Right ventricle myocardium superior (tissue), 1 donor: Measurements from ENCODE around the gene NOTCH3. TPM values are rescaled to one million over a fixed set of nuclear protein-coding genes. Genes with fewer than 3 reads are reported as not detected.
A peak's percentile ranks its signal among the peaks of the same experiment; 100 is the strongest.

ENCODE experiments used
- ATAC-seq: fragments of 200-7000 bp; cut with Tn5 transposase; one replicate; pipeline ENCODE4 v1.9.1; 2020; ENCODE audit warnings: mild to moderate bottlenecking; ENCODE audit not compliant: poor library complexity
- DNase-seq: peaks from one replicate; pipeline ENCODE4 v3.0.0-alpha.2; 2020
- intact Hi-C: fragments of 100-400 bp; cut with DNase I; formaldehyde crosslinking; loops from one replicate; pipeline ENCODE4 v1.11.2; 2022
- total RNA-seq: library from RNA; stranded (reverse); fragmentation: NEBNext Ultra II Directional; extraction: Animal tissue kit (Norgen Biotek cat#: 25700); gene quantifications from one replicate; pipeline ENCODE4 v1.2.1, GENCODE V29; 2021
- donor health status: DM: no; HTN: yes; CAD: no; lungs with severe emphysema.

The NOTCH3 gene
- total RNA-seq, 1 donor from 2014 or later, result 25.0 TPM

DNA sequence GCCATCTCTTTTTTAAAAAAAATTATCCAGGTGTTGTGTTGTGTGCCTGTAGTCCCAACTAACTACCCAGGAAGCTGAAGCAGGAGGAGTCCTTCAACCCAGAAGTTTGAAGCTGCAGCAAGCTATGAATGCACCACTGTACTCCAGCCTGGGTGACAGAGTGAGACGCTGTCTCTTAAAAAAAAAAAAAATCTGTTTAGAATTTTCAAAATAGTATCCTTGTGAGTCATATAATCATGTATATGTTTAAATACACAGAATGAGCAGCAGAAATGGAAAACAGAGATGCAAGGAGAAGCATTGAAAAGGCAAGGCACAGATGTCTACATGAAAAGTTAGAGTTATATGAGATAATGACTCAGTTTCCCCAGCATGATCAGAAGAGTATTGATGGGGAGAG, 62.4 kb downstream of the NOTCH3 start:
- ATAC-seq (no peak), DNase-seq (no peak)
- intact Hi-C loops, result no loop called here

GRCh38 chr19:15137777-15138176, 63.0 kb downstream of the NOTCH3 start:
- intact Hi-C loops, result no loop called here
- no peak for ATAC-seq
- no peak for DNase-seq

GRCh38 chr19:15136234-15136954, 64.4 kb downstream of the NOTCH3 start:
- DNase-seq (no peak), ATAC-seq (no peak)
- intact Hi-C loops, result no loop called here

DNA sequence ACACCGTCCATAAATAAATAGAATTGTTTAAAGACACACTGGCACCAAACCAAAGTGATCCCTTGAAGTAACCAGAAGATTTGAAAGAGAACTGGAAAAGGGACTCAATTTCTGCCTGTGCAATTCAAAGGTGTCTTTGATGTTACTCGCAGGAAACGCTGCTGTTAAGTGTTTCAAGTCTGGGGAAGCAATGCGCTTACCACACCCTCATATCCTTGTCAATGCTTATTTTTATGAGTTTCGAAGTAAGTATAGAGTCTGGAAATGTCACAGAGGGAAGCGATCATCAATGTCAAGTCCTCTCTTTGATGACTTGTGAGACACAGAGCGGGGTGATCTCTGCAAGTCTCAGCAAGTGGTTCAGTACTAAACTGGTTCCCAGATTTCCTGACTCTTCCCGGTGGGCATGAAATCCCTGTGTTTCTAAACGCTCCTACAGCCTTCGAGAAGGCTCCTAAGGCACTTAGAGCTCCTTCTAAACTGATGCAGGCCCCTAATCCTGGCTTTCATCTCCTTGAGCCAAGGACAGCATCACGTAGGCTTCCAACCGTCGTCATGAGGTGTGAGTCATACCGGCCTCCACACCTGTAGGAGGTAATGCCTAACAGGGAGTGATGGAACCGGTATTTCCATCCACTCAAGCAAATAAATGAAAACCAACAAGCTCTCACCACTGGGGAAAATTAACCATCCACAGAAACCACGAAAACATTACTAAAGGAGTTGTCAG, 70.8 kb downstream of the NOTCH3 start:
- intact Hi-C loops, result no loop called here
- ATAC-seq (no peak), DNase-seq (no peak)

- intact Hi-C loops, result no loop called here
- no peak for ATAC-seq
- DNase-seq, result no peak
These were observed 72.5 kb downstream of the NOTCH3 start for GRCh38 chr19:15128162-15128770.

DNA sequence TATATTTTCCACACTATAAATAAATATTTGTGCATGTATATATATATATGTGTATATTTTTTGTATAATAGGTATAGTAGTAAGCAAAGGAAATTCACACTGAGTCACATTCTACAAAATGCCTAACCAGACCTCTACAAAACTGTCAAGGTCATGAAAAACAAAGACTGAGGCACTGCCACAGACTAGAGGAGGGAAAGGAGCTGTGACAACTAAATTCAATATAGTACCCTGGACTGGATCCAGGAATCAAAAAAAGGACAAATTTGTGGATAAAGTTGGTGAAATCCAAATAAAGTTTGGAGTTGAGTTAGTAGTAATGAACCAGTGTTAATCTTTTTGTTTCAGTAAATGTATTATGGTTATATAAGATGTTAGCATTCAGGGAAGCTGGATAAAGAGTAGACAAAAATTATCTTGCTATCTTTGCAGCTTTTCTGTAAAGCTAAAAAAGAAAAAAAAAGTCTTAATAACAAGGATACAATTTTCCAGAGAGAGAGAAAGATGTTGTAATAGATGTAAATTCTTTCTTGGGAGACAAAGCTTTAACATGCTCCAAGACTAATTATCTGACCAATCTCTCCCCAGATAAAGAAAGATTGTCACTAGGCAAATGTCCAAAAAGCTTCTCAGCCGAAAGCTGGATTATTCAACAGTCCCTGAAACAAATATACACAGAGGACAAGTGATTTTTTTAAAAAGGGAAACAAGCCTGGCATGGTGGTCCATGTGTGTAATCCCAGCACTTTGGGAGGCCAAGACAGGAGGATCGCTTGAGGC, 74.5 kb downstream of the NOTCH3 start:
- no peak for ATAC-seq
- DNase-seq, result no peak
- intact Hi-C loops, result no loop called here

DNA sequence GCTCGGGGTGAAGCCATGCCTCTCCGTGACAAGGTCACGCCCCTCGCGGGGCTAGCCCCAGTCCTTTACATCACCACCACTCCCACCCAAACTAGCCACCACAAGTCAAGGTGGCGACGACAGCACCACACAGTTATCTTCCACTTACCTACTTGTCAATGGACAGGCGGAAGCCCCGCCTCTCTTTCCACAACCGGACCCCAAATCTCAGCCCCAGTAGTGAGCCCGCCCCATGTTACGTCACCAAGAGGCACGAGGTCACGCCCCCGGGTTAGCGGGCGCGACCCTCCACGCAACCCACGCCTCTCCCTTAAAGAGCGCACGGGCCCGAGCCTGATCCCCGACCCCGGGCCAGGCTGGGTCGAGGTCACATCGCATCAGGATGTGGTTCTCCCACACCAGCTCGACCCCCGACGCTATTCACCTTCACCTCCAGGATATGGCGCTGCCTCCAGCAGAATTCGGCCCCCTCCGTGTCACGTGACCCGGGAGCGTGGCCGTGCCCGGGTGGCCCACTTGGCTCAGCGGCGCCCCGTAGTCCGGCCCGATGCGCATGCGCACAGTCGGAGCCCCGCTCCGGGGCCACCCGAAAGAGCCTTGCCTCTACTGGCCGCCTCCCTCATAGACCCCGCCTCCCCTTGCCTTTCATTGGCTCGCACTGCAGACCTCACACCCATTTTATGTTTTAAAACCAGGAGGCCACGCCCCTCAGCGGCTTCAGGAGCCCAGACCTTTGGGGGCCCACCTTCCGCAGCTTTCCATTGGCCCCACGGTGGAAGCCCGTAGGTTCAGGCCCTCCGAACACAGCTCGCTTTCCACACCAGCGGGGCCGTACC, 75.3 kb downstream of the NOTCH3 start:
- intact Hi-C loops, result no loop called here
- ATAC-seq, result peak; percentile 90
- peak; percentile 99 for DNase-seq

- DNase-seq (no peak), ATAC-seq (peak; percentile 11)
These were observed 76.1 kb downstream of the NOTCH3 start for GRCh38 chr19:15124572-15125231.

DNA sequence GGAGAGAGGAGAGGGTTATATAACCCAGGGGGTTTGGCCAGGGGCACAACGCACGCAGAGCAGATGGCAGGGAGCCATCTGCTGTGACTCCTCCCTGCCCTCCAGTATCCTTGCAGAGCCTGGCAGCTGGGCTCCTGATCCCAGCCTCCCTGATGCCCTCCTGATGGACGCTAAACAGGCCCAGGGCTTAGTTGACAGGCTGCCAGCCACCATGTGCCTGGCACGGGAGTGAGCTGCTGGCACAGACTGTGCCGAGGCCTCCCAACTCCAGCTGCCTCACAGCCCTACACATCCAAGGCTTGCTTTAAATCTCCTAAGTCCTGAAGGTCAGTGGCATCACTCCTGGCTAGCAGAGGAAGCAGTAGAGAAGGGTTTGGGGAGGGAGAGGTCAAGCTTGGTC, 76.9 kb downstream of the NOTCH3 start:
- DNase-seq, result peak; percentile 89
- ATAC-seq, result peak; percentile 66
- intact Hi-C loops, result no loop called here

More at GRCh38 chr19:15124572-15125231, 76.1 kb downstream of the NOTCH3 start:
- intact Hi-C loops, result no loop called here

DNA sequence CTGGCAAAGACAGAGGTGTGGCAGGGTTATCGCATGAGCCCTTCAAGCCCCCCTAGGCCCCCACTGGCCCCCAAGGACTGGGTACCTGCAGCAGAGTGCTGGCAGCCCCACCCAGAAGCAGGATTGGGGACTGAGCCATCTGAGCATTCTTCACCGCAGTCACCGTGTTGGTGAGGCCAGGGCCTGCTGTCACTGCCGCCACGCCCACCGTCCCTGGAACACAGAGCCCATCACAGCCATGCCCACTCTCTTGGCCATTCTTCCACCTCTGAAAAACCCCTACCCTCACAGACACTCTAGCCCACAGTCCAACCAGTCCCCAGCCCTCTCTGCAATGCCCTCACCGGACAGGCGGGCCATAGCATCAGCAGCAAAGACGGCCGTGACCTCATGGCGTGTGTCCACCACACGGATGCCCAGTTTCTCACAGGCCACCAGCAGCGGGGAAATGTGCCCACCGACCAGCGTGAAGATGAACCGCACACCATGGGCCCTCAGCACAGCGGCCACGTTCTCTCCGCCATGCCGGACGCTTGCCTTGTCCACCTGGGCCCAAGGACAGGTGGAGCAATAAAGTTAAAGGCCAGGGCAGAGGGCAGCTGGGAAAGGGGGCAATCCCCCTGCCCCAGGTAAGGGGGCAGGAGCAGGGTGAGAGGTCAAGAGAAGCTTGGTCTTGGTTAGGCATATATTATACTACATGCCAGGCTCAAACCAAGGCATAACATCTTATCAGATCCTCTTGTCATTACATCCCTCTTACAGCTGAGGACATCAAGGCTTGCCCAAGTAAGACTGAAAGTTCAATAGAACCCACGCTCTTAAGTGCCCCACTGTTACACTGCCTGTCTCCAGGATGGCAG, 77.5 kb downstream of the NOTCH3 start:
- ATAC-seq (no peak), DNase-seq (no peak)
- intact Hi-C loops, result no loop called here

DNA sequence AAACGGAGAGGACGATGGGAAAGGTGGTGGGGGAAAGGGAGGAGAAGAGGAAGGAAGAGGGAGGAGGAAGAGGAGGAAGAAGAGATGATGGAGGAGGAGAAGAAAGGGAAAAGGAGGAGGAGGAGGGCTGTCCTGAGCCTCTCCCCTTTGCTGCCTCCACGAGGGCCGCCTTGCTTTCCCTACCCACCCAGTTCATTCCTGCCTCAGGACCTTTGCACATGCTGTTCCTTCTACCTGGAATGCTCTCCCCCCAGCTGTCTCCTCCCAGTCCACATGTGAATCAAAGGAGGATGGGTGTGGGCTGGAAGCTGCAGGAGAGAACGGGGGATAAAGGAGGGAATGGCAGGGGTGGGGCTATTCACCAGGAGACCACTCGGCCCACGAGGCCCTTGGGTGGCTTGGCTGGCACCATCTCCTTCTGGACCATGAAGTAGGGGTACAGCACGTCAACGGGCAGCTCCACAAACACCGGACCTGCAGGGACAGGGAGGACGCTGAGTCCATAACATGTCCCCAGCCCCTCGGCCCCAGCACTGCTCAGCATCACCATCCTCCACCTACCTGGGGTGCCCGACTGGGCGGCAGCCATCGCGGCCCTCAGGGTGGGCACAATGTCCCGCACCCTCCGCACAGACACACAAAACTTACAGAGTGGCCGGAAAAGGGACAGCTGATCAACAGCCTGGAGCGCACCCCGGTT, 78.3 kb downstream of the NOTCH3 start:
- intact Hi-C loops, result no loop called here
- ATAC-seq, result no peak
- DNase-seq, result no peak

DNA sequence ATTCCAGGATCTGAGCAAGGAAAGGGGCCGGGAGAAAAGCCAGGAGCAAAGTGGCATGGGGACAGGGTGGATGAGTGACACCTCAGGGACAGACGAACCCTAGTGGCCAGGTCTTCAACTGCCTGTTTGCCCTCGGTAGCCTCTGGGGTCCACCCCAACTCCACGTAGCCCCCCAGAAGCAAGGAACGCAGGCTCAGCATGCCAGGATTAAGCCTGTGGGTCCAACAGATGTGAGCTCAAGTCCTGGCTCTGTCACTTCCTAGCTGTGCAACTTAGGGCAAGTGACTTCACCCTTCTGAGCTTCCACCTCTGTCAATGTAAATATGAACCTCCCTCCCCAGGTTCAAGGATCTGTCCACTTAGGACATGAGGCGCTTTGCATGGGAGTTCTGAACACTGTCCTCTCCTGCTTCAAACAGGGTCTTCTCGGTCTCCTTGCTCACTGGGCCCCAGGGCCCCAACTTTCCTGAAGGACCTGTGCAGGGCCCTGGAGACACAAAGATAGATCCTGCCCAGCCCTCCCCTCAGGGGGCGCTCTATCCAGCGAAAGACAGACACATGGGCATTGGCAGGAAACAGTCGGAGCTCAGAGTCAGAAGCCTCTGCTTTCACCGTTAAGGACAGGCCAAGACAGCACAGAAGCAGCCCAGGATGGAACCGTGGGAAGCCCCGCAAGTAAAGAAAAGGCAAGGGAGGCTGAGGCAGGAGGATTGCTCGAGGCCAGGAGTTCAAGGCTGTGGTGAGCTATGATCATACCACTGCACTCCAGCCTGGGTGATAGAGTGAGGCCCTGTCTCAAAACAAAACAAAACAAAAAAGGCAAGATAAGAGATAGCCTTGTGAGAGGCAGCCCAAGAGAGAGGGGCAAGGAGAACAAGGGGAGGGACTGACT, 80.4 kb downstream of the NOTCH3 start:
- intact Hi-C loops, result no loop called here
- ATAC-seq (no peak), DNase-seq (no peak)

GRCh38 chr19:15118789-15119494, 81.9 kb downstream of the NOTCH3 start:
- ATAC-seq, result no peak
- intact Hi-C loops, result loop anchor here (10.0 kb wide), 1 partner anchor 136 kb away; no protein-coding TSS in a partner anchor
- no peak for DNase-seq

DNA sequence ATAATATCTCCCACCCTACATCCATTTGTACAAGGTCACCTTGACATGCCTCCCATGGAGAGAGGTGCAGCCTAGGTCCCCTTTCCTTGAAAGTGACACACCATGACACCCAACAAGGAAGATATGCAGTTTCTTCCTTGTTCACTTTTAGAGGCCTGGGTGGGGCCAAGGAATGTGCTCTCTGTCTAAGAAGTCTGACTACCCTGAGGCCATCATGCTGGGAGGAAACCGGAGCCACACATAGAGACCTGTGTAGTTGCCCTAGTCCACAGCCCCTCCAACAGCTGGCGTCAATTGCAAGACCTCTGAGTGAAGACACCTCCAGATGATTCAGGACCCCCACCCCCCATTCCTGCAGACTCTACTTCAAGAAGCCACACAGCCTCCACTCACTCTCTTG, 82.5 kb downstream of the NOTCH3 start:
- intact Hi-C loops, result loop anchor here (10.0 kb wide), 1 partner anchor 137 kb away; no protein-coding TSS in a partner anchor
- DNase-seq (no peak), ATAC-seq (no peak)

DNA sequence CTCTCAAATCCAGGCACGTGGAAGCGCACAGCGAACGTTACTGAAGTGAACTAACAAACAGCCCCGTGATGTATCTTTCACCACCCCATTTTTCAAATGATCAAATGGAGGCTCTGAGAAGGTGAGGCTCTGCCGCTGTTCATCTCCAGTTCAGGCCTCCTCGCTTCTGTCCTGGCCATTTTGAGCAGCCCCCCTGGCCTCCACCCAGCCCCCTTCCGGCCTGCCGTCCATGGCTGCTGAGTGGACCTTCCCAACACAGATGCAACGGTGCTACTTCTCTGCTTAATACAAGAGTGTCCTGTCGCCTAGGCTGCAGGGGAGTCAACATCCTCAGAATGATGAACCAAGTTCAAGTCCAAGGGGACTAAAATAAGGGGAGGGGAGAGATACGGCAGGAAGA, 83.9 kb downstream of the NOTCH3 start:
- no peak for DNase-seq
- ATAC-seq, result no peak
- intact Hi-C loops, result loop anchor here (10.0 kb wide), 1 partner anchor 138 kb away; no protein-coding TSS in a partner anchor
